ENCODE results near the gene TACC3.

Gene TACC3

DNA sequence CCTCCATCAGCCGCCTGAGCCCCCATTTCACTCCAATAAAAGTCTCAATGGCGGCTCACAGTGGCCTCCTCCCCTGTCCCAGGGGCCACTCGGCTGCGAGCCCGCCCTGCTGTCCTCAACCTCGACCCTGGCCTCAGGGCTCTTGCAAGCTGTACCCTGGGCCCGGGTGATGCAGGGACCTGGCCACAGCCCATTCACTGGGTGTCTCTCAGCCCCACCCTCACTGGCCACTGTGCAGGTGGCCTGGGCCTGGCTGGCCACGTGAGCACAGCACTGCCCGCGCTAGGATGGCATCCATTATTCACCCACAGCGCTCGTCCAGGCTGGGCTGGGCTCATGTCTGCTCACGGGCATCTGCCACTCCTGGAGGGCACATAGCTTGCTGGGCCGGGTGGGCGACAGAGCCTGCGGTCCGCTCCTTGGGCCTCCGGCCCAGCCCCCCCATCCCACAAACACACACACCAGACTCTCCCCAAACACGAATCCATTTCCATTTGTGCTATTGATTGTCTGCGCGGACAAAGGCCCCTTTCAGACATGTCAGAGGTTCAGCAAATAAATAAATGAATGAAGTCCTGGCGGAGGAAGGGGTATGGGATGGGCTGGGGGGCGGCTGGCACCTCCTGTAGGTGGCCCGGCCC is 55.3 kb downstream of the TACC3 start:
- no peak for DNase-seq (ENCODE audit: low read depth)

DNA sequence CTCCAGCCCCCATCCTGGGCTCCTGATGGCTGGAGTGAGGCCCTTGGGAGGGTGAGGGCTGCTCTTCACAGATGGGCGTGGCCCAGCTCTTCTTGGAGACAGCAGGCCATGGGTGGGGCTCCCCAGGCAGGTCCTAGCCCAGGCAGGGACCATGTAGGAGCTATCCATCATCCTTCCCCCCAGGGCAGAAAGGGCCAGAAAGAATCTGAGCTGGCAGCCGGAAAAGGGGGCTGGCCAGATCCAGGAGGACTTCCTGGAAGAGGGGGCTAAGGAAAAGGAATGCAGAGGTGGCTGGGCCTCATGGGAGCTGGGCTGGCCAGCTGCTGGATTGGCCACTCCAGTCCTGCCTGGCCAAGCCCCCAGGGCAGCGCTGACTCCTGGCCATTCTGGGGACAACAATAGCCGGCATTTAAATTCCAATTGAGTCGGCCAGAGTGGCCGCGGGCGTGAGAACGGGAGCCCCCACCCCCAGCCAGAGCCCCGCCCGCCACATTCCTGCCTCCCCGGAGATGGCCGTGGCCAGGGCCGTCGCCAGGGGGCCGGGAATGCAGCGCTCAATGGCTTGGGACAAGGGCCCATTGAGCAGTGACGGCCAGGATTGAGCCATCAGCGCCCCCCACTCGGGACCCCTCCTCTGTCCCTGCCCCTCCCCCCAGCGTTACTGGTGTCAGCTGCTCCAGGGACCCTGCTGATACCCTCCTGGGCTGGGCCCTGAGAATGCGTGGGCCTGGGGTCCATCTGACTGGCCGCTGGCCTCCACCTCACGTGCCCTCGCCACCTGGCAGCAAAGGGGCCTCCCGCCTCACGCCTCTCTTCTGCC is 56.7 kb downstream of the TACC3 start:
- DNase-seq (ENCODE audit: low read depth), result no peak

DNA sequence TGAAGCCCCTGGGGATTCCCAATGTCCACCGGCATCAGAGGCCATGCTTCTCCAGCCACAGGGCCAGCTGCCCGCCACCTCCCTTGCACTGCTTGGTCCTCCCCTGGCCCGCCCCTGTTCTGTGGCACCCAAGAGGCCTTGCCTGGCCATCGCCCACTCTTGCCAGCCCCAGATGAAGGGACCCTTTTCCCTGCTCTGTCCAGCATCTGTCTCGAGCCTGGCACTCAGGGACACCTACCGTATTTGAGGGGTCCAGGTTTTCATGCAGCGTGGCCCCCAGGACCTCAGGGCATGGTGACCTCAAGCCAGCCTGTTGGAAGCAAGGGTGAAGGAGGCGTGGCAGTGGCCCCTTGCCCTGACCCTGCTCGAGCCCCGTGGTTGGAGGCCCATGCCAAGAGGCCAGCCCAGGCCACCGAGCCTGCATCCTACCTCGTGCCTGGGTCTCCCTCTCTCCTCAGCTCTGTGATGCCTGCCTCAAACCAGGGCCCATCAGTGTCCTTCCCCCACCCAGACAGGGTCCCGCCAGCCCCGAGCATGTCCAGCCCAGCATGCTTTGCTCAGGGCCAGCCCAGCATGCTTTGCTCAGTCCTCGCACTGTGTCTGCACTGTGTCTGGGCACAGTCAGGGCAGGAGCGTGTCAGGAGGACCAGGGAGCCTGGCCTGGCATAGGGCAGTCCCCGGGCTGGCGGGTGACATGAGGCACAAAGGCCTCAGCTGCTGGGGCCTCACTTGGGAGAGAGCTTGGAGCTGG is 57.5 kb downstream of the TACC3 start:
- DNase-seq (ENCODE audit: low read depth), result no peak

DNA sequence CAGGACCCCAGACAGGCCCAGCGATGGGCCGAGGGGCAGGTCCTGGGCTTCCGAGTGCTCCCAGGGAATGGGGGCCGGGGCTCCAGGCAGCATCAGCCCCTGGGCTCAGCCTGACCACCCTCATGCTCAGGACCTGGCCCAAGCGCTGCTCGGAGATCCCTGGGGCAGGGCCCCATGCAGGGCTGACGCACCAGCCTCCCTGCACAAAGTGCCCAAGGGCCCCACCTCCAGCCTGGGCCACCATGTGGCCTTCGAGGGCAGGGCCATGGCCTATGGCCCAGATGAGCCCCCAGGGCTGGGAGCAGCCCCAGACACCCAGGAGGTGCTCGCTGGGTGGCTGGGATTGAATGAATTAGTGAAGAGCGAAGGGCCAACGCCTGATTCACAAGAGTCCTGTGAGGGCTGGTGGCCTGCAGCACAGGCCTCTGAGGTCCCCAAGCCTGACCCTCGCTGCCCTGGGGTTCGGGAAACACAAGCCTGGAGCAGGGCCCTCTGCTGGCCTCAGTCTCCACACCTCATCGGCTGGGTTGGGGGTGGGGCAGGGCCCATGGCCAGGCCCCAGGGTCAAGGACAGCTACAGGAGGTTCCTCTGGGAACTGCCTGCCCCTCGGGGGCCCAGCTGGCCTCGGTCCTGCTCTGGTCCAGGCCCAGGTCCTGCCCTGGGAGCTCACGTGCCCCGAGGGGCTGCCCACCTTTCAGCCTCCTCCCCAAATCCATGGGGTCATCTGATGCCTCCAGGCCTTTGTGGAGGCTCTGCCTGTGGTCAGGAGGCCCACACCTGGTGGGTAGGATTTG is 58.5 kb downstream of the TACC3 start:
- DNase-seq (ENCODE audit: low read depth), result no peak

DNA sequence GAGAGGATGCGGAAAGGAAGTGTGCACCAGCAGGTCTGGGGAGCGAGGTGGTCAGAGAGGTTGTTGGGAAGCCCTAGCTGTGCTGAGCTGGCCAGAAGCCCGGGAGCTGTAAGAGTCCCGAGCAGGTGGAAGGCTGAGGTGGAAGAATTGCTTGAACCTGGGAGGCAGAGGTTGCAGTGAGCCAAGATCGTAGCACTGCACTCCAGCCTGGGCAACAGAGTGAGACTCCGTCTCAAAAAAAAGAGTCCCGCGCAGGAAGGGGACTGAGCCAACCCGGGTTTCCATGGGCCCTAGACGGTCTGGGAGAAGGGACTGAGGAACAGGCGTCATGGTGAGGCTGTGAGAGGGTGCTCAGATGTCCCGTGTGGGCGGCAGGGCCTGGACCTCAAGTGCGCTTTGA is 59.1 kb downstream of the TACC3 start:
- no peak for DNase-seq (ENCODE audit: low read depth)

DNA sequence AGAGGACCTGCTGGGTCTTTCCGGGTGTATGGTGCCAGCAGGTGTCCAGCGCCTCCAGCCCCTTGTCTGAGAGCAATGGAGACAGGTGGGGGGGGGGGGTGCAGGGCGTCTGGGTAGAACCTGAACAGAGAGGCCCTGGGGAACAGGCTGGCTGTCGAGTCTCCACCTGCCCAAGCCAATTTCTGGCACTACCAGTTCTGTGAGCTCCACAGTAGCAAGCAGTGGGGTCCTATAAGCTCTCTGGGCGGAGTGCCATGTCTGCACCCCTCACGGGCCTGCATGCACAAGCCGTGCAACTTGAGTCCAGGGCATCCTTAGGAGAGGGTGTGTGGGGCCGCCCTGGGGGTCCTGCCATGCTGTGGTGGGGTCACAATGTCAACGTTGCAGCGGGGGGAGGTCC is 61.7 kb downstream of the TACC3 start:
- no peak for DNase-seq (ENCODE audit: low read depth)

DNA sequence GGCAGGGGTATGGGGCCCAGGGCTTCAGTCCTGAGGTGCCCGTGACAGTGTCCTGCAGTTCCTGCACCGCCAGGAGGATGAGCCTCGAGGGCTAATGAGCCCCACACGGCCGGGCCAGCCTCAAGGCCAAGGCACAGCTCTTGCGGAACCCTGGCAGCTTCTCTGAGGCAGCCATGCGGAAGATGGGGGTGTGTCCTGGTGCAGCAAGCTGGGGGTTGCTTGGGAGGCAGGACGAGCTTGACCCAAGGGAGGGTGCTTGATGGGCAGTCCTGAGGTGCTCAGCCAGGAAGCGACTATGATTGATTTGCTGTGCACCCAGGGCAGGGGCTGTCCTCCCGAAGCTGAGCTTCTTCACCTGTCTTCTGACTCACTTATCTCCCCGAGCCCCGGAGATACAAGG is 62.6 kb downstream of the TACC3 start:
- no peak for DNase-seq (ENCODE audit: low read depth)

DNA sequence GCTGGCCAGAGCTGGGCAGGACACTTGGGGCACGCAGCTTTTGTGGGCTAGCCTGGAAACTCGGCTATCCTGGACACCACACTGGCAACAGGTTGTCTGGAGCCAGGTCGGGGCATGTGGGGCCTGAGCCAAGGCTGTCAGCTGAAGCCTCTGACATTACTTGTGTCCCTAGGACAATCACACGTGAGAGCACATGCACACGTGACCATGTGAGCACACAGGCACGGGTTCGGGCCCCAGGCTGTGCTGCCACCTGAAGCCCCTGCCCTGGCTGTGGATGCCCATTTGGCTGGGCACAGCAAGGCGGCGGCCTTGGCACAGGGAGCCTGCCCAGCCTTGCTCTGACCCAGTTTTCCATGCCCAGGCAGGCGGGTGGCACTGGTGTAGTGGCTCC is 63.1 kb downstream of the TACC3 start:
- no peak for DNase-seq (ENCODE audit: low read depth)

DNA sequence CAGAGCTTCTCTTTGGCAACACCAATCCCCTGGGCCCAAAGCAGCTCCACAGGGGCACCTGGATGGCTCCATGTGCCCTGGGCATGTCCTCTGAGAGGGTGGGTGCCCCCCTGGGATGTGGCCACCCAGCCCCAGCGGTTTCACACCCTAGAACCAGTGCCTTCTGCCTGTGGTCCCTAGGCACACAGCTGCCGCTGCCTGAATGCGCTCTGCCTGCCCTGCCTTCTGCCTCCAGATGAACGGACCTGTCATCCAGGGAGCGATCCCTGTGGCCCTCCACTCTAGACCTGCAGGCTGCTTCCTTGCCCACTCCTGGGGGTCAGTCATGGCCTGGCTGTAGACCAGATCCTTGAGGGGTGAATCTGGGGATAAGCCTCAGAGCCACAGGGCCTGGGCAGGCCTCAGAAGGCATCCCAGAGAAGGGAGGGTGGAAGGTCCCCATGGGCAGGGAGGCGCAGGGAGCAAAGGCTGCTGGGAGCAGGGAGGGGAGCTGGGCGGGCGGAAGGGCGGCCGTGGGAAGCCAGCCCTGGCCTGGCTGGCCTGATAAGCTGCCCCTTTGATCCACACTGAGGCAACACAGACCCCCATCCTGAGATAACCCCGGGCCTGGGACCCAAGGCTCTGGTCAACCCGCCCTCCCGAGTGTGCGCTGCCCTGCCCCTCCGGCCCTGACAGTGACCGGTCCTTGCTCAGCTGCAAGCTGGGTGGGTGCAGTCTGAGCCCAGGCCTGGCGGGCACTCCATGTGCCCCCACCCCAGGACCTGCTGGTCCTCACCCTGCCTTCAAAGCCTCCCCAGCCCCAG is 63.7 kb downstream of the TACC3 start:
- no peak for DNase-seq (ENCODE audit: low read depth)

DNA sequence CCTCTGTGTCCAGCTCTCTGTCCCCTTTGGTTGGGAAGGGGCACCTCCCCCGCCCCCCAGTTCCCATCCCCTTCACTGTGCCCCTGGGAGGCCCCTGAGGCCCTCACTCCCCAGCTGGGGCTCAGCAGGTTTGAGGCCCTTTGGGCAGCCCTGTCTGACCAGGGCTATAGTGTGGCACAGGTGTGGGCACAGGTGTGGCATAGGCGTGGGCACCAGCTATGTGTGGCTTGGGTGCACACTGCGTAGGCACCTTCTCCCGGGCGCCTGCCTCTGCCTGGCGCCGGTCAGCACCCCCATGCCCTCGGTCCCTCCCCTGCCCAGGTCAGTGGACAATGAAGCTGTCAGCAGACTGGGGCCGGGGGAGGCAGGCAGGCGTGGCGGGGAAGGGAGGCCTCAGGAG is 64.3 kb downstream of the TACC3 start:
- no peak for DNase-seq (ENCODE audit: low read depth)

DNA sequence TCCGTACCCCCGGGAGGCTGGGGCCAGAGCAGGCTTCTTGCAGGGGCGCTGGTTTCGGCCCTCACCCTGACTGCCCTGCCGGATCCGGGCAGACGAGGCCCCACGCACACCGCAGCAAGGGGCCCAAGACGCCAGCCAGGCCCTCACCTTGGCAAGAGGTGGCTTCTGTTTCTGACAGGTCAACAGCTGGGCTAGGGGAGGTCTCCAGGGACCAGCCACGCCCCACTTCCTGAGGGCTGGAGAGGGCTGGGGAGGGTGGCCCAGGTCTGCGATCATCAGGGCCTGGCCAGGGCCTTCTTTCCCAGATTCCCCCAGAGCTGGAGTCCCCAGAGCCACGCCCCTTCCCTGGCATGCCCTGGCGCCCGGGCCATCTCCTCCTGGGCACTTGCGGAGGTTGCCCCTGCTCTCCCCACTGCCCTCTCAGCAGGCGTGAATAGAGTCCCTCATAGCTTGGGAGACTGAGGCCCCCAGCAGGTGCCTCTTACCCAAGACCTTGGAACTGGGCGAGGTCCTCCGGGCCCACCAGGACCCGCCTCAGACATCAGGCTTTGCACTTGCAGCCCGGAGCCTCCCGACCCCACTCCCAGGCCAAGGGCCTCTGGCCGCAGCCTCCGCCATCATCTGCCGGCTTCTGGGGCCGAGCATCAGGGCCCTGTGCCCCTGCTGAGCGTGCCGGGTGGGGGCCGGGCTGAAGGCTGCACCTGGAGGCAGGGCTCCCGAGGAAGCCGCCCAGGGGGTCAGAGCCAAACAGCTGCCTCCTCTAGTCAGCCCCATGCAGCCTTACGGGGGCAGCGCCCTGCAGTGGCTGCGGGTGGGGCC is 65.4 kb downstream of the TACC3 start:
- no peak for DNase-seq (ENCODE audit: low read depth)

DNA sequence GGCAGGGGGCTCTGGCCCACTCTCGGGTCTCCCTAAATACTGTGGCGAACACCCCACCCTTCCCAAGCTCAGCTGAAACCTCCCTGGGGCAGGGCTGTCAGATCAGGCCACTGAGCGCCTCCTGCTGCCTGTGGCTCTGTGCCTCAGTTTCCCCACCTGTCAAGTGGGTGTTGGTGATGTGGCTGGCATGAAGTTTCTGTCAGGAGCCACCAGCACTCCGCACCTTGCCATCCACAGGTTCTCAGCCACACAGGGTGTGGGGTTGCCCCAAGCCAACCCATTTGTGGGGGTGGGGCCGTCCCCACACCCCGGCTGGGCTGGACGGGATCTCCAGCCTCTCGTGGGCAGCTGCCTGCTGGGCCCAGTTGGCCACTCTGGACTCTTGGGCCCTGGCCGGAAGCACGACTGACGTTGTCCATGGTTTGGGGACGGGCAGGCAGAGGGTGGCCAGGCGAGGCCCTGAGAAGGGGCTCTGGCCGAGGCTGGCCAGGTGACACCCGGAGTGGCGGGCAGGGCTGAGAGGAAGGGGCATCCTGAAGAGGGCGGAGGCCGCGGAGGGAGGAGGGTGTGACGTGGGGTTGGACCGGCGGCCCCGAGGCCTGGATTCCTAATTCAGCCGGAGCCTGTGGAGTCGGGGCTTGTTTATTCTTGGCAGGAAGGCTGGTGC is 66.2 kb downstream of the TACC3 start:
- DNase-seq (ENCODE audit: low read depth), result no peak

DNA sequence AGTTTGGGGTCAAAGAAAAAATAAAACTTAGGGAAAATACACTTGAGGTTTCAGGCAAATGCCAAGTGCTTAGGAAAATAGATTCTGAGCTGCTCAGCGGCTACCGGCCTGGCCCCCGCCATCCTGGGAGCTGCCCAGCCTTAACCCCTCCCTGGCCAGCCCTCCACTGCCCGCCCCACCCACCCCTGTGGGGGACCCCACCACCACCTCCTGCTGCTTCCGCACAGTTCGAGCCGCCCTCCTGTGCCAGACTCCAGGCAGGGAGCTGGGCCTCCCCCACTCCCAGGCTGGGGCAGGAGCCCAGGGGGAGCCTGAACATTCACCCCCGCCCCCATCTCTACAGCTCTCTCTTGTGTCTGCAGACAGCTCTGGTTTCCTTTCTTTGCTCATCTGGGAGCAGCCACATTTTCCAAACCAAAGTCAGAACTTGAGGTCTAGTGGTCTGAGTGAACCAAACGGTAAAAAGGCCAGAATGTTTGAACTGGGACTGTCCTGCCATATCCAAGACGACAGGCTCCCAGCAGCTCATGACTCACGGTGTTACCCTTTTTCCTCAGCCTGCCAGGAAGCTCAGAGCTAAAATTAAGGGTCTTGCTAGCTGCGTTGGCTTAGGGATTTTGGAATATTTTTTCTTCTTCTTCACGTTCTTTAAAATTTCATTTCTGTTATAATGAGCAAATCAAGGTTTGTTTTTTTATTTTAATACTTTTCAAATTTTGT is 67.1 kb downstream of the TACC3 start:
- DNase-seq (ENCODE audit: low read depth), result no peak

DNA sequence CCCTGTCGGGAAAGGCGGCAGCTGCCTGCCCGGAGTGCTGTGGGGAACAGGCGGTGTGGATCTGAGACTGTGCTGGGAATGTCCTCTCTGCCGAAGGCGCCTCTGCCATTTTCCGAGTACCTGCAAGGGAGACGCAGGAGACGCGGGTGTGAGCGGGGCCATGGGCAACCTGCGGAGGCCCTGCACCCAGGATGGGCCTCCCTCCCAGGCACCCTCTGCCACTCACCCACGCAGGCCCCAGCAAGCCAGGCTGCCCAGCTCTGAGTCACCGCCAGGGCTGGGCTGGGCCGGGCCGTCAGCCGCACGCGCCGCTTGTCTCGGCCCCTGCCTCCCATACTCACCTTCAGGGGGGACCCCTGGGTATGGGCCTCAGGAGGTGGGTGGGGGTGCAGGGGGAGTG is 68.2 kb downstream of the TACC3 start:
- DNase-seq (ENCODE audit: low read depth), result no peak

DNA sequence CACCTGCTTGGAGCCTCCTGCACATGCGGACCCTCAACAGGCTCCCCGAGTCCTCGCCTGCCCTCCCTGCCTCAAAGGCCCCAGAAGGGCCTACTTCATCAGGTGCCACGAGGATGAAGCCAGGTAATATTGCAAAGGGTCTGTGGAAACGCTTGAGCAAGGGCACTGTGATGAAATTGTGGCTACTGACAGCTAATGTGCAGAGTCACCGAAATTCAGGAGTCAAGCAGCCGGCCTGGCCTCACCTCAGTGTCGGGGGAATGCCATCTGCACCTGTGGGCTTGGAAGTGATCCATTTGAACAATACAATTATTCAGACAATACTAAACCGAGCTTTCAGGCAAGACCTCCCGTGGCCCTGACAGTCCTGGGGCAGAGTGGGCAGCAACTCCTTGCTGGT is 68.7 kb downstream of the TACC3 start:
- DNase-seq (ENCODE audit: low read depth), result no peak

DNA sequence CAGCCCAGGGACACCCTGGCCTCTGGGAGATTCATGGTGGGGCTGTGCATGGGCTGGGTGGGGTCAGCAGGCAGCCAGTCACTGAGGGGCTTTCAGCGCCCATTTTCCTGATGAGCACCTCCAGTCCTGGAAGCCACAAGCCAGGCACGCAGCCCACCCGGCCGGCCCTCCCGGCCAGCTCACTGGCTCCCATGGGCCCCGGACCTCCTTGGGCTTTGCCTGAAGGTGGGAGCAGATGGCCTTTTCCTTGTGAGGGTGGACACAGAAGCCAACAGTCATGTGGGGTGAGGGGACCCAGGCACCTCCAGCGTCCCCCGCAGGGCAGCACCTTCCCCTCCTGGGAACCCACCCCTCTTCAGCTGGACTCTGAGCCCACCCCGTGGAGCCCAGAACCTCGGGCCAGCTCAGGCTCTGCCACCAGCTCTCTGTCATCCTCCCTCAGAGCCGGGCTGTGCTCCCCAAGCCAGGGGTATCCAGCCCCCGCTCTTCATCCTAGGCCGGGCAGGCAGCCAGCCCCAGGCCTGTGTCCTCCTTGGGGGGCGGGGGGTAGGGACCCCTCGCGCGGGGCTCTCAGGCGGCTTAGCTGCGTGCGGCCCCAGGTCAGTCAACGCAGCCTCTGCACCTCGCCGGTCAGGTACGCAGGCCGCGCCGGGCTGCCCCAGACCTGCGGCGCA is 71.0 kb downstream of the TACC3 start:
- no peak for DNase-seq (ENCODE audit: low read depth)

DNA sequence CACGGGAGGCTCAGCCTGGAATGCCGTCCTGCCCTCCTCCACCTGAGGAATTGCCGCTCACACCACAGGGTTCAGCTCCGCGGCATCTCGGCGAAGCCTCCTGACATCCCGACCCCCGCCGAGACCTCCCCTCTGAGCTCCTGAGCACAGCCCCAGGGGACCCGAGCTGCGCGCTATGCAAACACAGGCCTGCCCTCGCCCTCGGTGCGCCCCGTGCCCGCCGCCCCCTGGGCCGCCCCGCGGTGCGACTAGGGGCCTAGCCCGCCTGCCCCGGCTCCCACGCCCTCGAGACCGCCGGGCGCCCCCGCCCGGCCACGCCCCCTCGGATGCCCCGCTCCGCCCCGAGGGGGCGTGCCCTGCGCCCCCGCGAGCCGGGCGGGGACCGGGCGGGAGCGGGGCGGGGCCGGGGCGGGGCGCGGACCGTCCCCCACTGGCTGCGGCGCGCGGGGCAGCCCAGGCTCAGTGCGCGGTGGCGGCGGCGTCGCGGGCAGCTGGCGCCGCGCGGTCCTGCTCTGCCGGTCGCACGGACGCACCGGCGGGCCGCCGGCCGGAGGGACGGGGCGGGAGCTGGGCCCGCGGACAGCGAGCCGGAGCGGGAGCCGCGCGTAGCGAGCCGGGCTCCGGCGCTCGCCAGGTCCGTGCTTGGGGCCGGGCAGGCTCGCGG is 71.6 kb downstream of the TACC3 start, which contains the start of gene FGFR3:
Gene FGFR3, plus strand, starts transcription at position 462 of the 664 bp plus-strand sequence. CDS start 642 bp downstream, outside the sequence.
- no peak for DNase-seq (ENCODE audit: low read depth)

DNA sequence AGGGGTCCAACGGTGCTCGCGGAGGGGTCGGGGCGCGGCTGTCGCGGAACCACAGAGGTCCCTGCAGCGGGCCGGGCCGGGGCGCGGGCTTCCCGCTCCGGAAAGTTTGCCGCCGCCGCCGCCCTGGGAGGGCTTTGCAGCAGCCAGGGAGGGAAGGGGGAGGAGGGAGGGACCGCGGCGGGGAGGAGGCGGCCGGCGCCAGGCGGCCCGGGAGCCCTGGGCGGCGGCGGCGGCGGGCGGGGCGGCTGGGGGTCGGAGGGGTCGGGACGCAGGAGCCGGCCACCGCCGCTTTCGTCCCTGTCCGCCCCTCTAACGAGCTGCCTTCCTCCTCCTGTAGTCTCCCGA is 72.1 kb downstream of the TACC3 start:
- DNase-seq (ENCODE audit: low read depth), result no peak
